Stimulated activated naive CD8-positive, alpha-beta T cell treated with anti-CD3 and anti-CD28 coated beads, Interleukin-15, Interleukin-2, amounts not matched to agents 100 ng/mL and 50 ng/mL, for 24 hours (primary cell): ENCODE data around the gene MRPS2.

Source experiments
- H3K27ac Mint-ChIP-seq: one replicate; pipeline ENCODE4 v1.8.0; 2021; ENCODE audit warnings: mild to moderate bottlenecking, mixed read lengths
- H3K27me3 Mint-ChIP-seq: one replicate; pipeline ENCODE4 v1.8.0; 2021; ENCODE audit warnings: mixed read lengths
- H3K36me3 Mint-ChIP-seq: one replicate; pipeline ENCODE4 v1.8.0; 2021; ENCODE audit warnings: low read depth, mixed read lengths
- H3K4me1 Mint-ChIP-seq: one replicate; pipeline ENCODE4 v1.8.0; 2021; ENCODE audit warnings: low read depth, mixed read lengths
- H3K4me3 Mint-ChIP-seq: one replicate; pipeline ENCODE4 v1.8.0; 2021; ENCODE audit warnings: mild to moderate bottlenecking, mixed read lengths
- H3K9me3 Mint-ChIP-seq: one replicate; pipeline ENCODE4 v1.8.0; 2021; ENCODE audit warnings: mixed read lengths

The MRPS2 gene

GRCh38 chr9:135488527-135488926 lies 12.0 kb upstream of the MRPS2 start:
- H3K9me3 Mint-ChIP-seq: no peaks in the 10 kb centered on the region
- no peak overlapping the region for H3K27ac Mint-ChIP-seq
- H3K36me3 Mint-ChIP-seq: no peaks in the 10 kb centered on the region
- H3K27me3 Mint-ChIP-seq: peaks cover 6% of the 10 kb centered on the region
- H3K4me3 Mint-ChIP-seq: no peak overlapping the region
- no peaks in the 10 kb centered on the region for H3K4me1 Mint-ChIP-seq

GRCh38 chr9:135489188-135489906 lies 11.1 kb upstream of the MRPS2 start:
- no peak overlapping the region for H3K27ac Mint-ChIP-seq

GRCh38 chr9:135490166-135490870 lies 10.2 kb upstream of the MRPS2 start:
- Mint-ChIP-seq H3K27me3 (peaks cover 1% of the 10 kb centered on the region), H3K36me3 (no peaks in the 10 kb centered on the region), H3K4me1 (no peaks in the 10 kb centered on the region), H3K27ac (no peak overlapping the region), H3K9me3 (no peaks in the 10 kb centered on the region), H3K4me3 (no peak overlapping the region)

More at GRCh38 chr9:135489188-135489906, 11.1 kb upstream of the MRPS2 start:
- H3K36me3 Mint-ChIP-seq: no peaks in the 10 kb centered on the region
- peaks cover 4% of the 10 kb centered on the region for H3K27me3 Mint-ChIP-seq
- H3K4me3 Mint-ChIP-seq: no peak overlapping the region
- no peaks in the 10 kb centered on the region for H3K9me3 Mint-ChIP-seq
- H3K4me1 Mint-ChIP-seq: no peaks in the 10 kb centered on the region

- Mint-ChIP-seq H3K9me3 (no peaks in the 10 kb centered on the region), H3K4me3 (no peak overlapping the region), H3K27ac (no peak overlapping the region), H3K36me3 (no peaks in the 10 kb centered on the region), H3K4me1 (no peaks in the 10 kb centered on the region), H3K27me3 (no peaks in the 10 kb centered on the region)
Observed at GRCh38 chr9:135490980-135491464, 9.5 kb upstream of the MRPS2 start.

DNA sequence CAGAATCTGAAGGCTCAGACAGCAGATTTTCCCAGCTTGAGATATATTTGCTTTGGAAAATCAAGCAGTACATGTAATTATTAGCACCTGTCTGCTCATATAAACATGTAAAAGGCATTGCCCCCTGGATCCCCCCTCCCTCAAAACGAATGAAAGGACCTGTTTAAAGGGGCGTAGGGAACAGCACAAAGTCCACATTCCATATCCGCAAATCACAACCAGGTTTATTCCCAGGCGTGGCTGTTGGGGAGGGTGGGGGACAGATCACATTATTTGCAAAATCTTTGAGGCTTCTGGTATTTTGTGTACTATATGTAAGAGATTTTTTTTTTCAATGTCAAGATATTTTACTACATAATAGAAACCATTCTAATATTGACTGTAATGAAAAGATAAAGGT lies 8.7 kb upstream of the MRPS2 start:
- H3K4me1 Mint-ChIP-seq: no peaks in the 10 kb centered on the region
- H3K36me3 Mint-ChIP-seq: no peaks in the 10 kb centered on the region
- no peaks in the 10 kb centered on the region for H3K9me3 Mint-ChIP-seq
- no peak overlapping the region for H3K27ac Mint-ChIP-seq
- H3K27me3 Mint-ChIP-seq: no peaks in the 10 kb centered on the region
- no peak overlapping the region for H3K4me3 Mint-ChIP-seq

DNA sequence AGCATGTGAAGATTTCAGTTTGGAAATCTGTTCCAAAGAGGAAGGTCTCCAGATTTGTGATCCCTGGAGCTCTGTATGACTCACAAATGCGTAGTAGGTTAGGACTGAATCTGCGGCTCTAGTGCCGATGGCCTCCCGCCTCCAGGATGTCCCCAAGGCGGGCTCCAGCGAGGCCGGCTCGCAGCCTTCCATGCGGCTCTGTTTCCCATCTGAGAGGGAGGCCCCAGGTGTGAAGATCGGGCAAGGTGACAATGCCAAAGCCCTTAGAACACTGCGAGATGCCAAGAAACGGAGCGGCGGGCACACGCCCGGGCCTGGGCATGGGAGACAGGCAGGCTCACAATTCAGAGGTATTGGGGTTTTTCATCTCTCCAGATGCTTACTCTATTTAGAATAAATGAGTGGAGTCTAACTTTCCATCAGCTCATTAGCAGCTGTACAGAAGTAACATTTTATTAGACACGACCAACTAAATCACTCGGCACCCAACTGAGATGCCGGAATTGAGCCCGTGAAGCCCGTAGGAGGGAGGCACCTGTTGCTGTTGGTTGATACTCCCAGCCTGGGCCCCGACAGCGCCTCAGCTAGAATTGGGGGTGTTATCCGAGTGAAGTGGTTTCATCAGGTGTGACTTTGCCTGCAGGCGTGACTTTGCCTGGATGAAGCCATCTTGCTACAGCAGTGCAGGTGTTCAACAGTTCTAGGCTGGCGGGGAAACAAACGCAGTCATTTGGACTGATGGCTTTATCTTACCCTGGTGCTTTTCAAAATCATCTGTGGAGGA lies 7.4 kb upstream of the MRPS2 start:
- H3K27ac Mint-ChIP-seq: no peak overlapping the region

DNA sequence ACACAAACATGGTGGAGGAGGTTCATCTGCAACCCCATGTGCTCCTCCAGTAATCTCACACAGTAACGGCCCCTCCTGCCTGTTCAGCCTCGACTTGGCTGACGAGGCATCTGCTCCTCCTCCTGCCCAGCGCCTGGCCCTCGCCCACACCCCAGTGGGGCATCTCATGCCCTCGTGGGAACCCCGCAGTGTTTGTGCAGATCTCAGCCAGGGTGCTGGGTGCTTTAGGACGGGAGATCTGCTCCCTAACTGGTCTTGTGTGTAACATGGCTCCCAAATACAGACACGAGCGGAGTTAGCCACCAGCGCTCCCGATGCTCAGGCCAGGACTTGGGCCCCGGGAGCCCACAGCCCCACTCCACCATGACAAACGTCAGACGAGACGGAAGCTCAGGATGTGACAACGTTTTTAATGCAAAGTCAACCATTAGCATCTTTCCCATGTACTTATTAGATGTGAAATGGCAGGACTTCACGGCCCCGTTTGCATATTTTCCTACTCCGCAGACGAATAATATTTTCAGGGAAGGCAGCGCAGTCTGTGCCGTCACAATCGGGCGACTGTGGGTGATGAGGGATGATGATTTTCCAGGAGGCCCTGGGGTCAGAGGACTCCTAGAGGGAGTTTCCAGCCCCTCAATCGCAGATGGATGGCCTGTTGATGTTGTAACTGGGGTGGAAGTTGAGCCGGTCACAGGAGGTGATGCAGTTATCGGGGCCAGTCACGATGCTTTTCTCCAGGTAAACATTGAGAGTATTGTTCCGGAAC lies 5.5 kb upstream of the MRPS2 start:
- Mint-ChIP-seq H3K4me1 (peaks cover 4% of the 10 kb centered on the region), H3K27ac (no peak overlapping the region), H3K27me3 (no peaks in the 10 kb centered on the region), H3K9me3 (no peaks in the 10 kb centered on the region), H3K4me3 (no peak overlapping the region), H3K36me3 (no peaks in the 10 kb centered on the region)

More for the DNA sequence above, 7.4 kb upstream of the MRPS2 start:
- H3K9me3 Mint-ChIP-seq: no peaks in the 10 kb centered on the region
- no peaks in the 10 kb centered on the region for H3K36me3 Mint-ChIP-seq
- H3K4me3 Mint-ChIP-seq: no peak overlapping the region
- H3K27me3 Mint-ChIP-seq: no peaks in the 10 kb centered on the region
- H3K4me1 Mint-ChIP-seq: no peaks in the 10 kb centered on the region

DNA sequence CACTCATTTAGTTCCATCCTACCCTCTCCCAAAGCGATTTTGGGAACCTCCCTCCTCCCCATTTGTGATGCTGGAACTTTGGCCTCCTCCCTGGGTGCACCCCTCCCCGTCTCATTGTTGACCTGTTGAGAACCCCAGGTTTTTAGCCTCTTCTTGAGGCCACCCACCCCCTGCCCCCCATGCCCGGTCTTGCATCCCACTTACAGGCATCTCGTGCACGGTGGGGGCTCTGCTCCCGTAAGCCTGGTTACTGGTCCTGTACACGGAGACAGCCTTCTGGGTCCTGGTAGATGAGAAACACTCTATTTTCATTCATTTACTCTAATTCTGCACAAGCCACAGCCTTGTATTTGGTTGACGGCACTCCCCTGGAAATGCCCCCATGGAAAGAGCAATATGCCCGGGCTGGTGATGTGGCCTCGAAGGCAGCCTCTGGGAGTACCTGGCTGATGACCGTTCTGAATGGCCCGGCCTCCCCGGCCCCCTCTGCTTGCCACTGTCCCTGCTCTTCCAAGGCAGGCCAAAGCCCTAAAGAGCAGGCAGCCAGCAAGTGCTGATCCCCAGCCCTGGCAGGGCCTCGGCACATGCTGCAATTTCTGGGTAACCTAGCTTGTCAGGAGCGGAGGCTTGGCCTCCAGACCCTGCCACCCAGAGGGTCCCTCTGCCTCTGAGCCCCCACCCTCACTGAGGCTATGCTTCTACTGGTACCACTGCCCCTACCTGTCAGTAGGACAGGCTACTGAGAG lies 1.9 kb upstream of the MRPS2 start:
- peak overlapping the region; percentile 66 for H3K4me3 Mint-ChIP-seq
- H3K36me3 Mint-ChIP-seq: peaks cover 10% of the 10 kb centered on the region
- H3K9me3 Mint-ChIP-seq: no peaks in the 10 kb centered on the region
- peaks cover 18% of the 10 kb centered on the region for H3K4me1 Mint-ChIP-seq
- no peak overlapping the region for H3K27ac Mint-ChIP-seq
- no peaks in the 10 kb centered on the region for H3K27me3 Mint-ChIP-seq

DNA sequence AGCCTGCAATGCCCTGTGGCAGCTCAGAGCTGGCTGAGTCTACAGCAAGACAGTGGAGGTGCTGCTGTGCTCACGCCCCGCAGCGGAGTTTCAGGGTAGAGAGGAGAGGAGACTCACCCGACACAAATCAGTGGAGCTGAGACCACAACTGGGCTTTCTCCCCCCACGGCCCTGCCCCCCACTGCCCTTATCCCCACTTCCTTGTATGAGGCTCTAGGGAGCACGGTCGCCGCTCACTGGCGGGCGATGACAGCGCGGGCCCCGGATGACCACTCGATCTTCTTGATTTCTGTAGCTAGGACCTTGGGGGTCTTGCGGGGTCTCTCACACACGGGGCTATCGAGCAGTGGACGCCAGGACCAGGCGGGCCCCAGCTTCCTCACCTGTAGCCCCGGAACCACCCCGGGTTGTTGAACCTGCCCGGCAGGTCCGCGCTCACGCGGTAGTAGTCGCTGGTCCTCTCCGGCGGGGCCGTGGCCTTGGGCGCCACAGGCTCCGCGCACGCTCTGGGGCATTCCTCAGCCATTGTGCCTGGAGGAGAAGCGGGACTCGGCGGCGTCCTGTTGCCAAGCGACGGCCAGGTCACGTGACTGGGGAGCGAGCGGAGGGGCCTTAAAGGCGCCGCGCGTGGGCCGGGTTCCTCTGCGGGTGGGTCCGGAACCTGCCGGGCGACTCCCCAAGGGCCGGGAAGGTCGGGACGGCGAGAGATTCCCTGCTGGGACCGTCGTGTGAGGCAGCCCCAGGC lies 984 bp upstream of the MRPS2 start:
- H3K27me3 Mint-ChIP-seq: no peaks in the 10 kb centered on the region
- peaks cover 18% of the 10 kb centered on the region for H3K4me1 Mint-ChIP-seq
- H3K9me3 Mint-ChIP-seq: no peaks in the 10 kb centered on the region
- H3K4me3 Mint-ChIP-seq: peak overlapping the region; percentile 66
- H3K36me3 Mint-ChIP-seq: peaks cover 16% of the 10 kb centered on the region
- no peak overlapping the region for H3K27ac Mint-ChIP-seq

GRCh38 chr9:135500071-135500524 lies 384 bp upstream of the MRPS2 start:
- Mint-ChIP-seq H3K4me1 (peaks cover 18% of the 10 kb centered on the region), H3K27ac (no peak overlapping the region), H3K4me3 (peak overlapping the region; percentile 88), H3K9me3 (no peaks in the 10 kb centered on the region), H3K27me3 (no peaks in the 10 kb centered on the region), H3K36me3 (peaks cover 22% of the 10 kb centered on the region)

GRCh38 chr9:135501261-135502167 lies 1.0 kb downstream of the MRPS2 start:
- H3K27ac Mint-ChIP-seq: peak overlapping the region; percentile 72
- H3K4me1 Mint-ChIP-seq: peaks cover 18% of the 10 kb centered on the region
- H3K4me3 Mint-ChIP-seq: peak overlapping the region; percentile 88
- no peaks in the 10 kb centered on the region for H3K27me3 Mint-ChIP-seq
- no peaks in the 10 kb centered on the region for H3K9me3 Mint-ChIP-seq
- peaks cover 25% of the 10 kb centered on the region for H3K36me3 Mint-ChIP-seq

GRCh38 chr9:135502168-135502872 lies 1.8 kb downstream of the MRPS2 start:
- Mint-ChIP-seq H3K27ac (peak overlapping the region; percentile 21), H3K4me1 (peaks cover 18% of the 10 kb centered on the region), H3K27me3 (no peaks in the 10 kb centered on the region), H3K36me3 (peaks cover 25% of the 10 kb centered on the region), H3K4me3 (peak overlapping the region; percentile 88), H3K9me3 (no peaks in the 10 kb centered on the region)
